Measurements from ENCODE around the gene HGS.

HGS gene

DNA sequence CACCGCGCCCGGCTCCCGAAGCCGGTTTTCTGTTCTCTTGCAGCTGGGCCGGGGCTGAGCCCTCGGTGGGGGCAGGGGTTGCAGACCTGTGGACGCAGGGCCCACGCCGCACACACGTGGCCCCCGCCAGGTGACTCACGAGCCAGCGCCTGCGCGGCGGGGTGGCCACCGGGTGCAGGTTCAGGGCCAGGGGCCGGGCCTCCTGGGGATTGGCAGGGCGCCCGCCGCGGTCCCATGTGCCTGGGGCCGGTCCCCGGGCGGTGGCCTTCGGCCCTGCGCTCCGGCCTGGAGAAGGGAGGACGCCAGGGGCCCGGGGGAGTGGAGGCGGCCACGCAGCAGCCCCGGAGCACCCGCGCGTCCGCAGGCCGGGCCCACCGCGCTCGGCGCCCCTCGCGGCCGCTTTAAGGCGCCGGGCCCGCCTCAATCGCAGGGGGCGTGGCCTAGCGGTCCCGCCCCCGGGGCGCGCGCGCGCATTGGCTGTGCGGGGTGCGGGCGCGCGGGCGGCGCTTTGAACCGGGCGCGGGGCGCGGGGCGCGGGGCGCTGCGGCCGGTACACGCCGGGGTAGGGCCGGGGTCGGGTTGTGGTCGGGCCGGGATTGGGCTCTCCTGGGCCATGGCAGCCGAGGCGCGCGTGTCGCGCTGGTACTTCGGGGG lies 28.1 kb downstream of the HGS start, which contains the start of gene SLC25A10:
TSS of gene SLC25A10 (plus strand) at position 471 of the 654 bp plus-strand sequence. CDS start at position 614, 143 bp downstream.
- peaks cover 15 to 40% of the 10 kb centered on the region in 2 donors for H3K4me1 Mint-ChIP-seq
- peaks cover 8 to 20% of the 10 kb centered on the region in 2 donors for H3K36me3 Mint-ChIP-seq
- H3K27ac Mint-ChIP-seq, result peak within 1 kb of the TSS; percentile 92
- DNase-seq, result peak; percentile 74
- peak within 1 kb of the TSS; percentile 82 to 87 for H3K4me3 Mint-ChIP-seq
- no peaks in the 10 kb centered on the region for H3K27me3 Mint-ChIP-seq
- ATAC-seq (replicated peaks), result peak; percentile 83 to 87
- no peaks in the 10 kb centered on the region for H3K9me3 Mint-ChIP-seq

DNA sequence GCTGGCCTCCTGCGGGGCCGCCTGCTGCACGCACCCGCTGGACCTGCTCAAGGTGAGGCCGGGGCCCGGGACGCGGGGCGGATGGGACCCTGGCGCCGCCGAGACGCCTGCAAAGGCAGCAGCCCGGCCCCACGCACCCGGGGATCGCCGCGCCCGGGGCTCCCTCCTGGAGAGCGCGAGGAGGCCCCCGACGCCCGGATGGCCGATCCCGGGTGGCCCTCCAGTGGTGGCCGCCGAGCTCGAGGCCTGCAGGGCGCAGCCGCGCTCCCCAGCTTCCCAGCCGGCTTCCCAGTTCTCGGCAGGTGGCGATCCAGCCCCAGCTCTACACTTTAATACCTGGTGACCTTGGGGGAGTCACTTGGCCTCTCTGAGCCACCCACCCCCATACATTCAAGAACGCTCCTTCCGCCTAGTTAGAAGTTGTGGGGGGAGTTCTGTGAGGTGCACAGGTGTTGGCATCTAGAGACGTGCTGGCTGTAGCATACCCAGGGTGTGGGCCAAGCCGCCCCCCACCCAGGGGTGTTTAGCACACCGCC lies 28.7 kb downstream of the HGS start:
- ATAC-seq (replicated peaks), result peak; percentile 26 to 42
- Mint-ChIP-seq H3K27me3 (no peaks in the 10 kb centered on the region), H3K4me3 (peak overlapping the region; percentile 82 to 87), H3K36me3 (peaks cover 8 to 15% of the 10 kb centered on the region in 2 donors), H3K4me1 (peaks cover 15 to 40% of the 10 kb centered on the region in 2 donors), H3K9me3 (no peaks in the 10 kb centered on the region), H3K27ac (peak overlapping the region; percentile 89)
- DNase-seq, result no peak

DNA sequence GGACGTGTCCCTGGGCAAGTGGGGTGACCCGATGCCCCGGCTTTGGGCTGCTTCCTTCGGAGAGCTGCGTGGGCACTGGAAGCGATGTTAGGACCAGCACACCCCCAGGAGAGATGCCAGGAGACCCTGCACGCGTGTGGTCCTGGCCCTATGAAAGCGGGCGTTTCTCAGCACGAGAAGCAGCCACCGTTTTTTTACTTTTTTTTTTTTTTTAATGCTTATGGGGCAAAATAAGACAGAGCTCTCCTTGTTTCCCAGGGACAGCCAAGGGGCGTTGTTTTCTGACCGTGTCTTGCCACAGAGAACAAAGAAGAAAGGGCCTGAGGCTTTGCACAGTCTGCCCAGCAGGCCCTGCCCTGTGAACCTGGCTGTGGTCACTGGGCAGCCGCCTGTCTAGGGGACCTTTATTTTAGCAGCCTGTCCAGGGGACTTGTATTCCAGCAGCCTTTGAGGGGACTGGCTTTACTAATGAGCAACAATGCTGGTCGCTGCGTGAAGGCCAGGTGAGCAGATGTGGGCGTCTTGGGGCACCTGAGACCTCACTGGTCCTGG lies 29.3 kb downstream of the HGS start:
- no peaks in the 10 kb centered on the region for H3K9me3 Mint-ChIP-seq
- H3K27me3 Mint-ChIP-seq, result no peaks in the 10 kb centered on the region
- DNase-seq (no peak), ATAC-seq (replicated peaks) (no peak)
- H3K4me1 Mint-ChIP-seq, result peaks cover 15 to 40% of the 10 kb centered on the region in 2 donors
- H3K27ac Mint-ChIP-seq, result peak overlapping the region; percentile 89
- peak overlapping the region; percentile 82 to 87 for H3K4me3 Mint-ChIP-seq
- peaks cover 8 to 16% of the 10 kb centered on the region in 2 donors for H3K36me3 Mint-ChIP-seq

DNA sequence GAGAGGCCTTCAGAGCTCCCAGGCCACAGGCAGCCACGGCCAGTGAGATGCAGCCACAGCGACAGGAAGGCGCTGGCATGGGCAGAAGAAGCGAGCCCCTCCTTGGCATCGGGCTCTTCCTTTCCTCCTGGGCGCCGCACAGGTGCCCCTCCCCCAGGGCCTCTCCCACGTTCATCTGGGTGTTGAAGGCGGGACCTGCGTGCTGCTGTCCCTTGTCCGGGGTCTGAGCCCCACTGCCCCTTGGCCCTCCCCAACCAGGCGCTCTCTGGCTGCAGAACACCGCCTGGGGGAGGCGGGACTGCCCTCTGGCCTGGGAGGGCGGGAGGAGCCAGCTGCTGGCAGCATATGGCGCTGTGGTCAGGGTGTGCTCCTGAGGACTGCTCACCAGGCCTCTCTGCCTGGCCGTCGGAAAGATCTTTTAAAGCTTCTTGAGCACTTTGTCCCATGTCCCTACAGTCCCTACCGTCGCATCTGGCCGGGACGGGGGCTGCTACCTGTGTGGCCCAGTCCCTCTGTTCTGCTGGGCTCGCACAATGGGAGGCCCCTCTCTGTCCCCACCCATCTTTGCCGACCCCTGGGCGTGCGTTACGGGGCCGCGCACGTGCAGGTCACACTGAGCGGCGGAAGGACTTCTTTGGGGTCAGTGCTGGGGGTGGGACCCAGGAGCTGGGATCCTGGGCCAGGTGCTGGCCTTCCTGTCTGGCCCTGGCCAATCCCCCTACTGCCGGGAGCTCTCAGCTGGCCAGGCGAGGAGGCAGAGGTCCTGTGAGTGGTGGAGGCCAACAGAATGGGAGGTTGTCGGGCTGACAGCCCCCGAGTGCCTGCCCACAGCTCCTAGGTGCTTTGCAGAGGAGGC lies 30.0 kb downstream of the HGS start:
- no peak overlapping the region for H3K27ac Mint-ChIP-seq
- peaks cover 15 to 40% of the 10 kb centered on the region in 2 donors for H3K4me1 Mint-ChIP-seq
- peaks cover 8 to 15% of the 10 kb centered on the region in 2 donors for H3K36me3 Mint-ChIP-seq
- DNase-seq (no peak), ATAC-seq (replicated peaks) (no peak)
- peak overlapping the region in 1 of 2 donors; percentile 41 for H3K4me3 Mint-ChIP-seq
- H3K27me3 Mint-ChIP-seq, result no peaks in the 10 kb centered on the region
- H3K9me3 Mint-ChIP-seq, result no peaks in the 10 kb centered on the region

DNA sequence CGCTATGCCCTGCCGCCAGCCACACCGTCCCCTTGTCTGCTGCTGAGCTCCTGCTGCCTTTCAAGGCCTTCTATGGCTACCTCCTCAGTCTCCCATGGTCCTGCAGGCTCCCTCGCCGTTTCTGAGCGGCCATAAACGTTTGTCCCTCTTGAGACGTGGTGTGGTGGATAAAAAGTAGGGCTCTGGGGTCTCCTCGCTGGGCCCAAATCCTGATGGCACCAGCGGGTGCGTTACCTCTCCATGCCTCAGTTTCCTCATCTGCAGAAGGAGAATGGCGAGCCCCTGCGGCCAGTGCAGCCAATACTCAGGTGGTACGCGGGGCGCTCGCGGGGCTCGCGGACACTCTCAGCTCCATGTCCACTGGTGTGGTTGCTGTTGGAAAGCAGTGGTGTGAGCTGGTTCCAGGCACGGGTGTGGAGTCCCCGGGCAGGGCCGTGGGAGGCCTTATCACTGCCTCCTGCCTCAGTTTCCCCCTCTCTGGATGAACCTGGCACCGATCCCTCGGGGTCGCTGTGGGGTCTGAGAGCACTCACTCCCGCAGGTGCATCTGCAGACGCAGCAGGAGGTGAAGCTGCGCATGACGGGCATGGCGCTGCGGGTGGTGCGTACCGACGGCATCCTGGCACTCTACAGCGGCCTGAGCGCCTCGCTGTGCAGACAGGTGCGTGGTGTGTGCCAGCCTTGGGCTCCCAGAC lies 30.7 kb downstream of the HGS start:
- Mint-ChIP-seq H3K36me3 (peaks cover 6 to 15% of the 10 kb centered on the region in 2 donors), H3K4me1 (peaks cover 15 to 40% of the 10 kb centered on the region in 2 donors), H3K27ac (no peak overlapping the region), H3K27me3 (no peaks in the 10 kb centered on the region), H3K9me3 (no peaks in the 10 kb centered on the region), H3K4me3 (no peak overlapping the region)
- no peak for DNase-seq
- no peak for ATAC-seq (replicated peaks)

DNA sequence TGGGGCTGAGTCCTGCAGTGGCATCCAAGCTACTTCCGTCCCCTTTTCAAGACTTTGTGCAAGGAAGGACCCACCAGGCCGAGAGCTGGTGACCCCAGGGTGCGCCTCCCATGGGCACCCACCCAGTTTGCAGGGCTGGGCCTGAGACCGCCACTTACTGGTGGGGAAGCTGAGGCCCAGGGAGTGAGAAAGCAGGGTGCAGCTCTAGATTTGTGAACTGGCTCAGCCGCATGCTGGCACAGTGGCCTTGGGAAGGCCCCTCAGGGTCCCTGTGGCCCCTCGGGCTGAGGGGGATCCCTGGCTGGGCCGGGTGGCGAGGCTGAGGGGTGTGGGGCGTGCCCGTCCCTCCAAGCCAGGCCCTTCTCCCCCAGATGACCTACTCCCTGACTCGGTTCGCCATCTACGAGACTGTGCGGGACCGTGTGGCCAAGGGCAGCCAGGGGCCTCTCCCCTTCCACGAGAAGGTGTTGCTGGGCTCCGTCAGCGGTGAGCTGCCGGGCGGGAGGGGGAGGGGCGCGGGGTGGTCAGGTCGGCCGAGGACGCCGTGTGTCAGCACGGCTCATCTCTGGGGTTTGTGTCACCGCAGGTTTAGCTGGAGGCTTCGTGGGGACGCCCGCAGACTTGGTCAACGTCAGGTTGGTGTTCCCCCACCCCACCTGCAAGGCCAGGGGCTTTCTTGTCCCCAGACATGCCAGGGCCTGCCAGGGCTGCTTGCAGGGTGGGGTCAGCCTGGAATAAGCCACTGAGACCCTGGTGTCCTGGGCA lies 31.5 kb downstream of the HGS start:
- H3K36me3 Mint-ChIP-seq, result peaks cover 3 to 18% of the 10 kb centered on the region in 2 donors
- ATAC-seq (replicated peaks), result no peak
- no peak for DNase-seq
- H3K9me3 Mint-ChIP-seq, result no peaks in the 10 kb centered on the region
- H3K27me3 Mint-ChIP-seq, result no peaks in the 10 kb centered on the region
- H3K27ac Mint-ChIP-seq, result no peak overlapping the region
- peaks cover 12 to 37% of the 10 kb centered on the region in 2 donors for H3K4me1 Mint-ChIP-seq
- H3K4me3 Mint-ChIP-seq, result no peak overlapping the region

DNA sequence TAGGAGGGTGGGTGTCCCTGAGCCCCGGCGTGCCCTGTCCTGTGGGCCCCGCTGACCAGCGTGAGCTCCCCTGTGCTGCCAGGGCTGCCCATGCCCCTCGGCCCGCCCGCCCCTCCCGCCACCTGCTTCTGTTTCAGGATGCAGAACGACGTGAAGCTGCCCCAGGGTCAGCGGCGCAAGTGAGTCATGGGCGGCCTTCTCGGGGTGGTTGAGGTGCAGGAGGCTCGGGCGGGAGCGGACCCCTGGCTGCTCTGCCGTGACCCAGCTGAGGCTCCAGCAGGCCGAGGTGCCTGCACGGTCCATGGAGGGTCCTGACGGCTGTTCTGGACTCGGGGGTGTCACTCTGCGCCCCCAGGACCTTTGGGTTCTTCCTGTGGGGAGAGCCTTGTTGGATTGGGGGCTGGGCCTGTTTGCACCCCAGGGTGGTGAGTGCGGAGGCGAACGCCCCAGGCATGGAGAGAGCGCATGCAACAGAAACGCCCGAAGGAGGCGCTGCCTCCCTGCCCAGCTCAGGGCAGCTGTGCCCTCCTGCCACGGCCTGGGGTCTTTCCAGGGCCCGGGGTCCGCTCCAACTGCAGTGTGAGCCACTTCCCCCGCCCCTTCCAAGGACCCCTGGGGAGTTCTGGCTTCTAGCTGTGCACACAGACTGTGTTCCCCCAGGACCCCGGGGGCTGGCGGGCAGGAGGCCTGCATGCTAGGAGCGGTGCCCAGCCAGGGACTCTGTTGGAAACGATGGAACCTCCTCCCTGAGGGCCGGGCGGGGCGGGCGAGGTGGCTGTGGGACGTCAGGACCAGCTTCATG lies 32.3 kb downstream of the HGS start:
- peaks cover 3 to 14% of the 10 kb centered on the region in 2 donors for H3K36me3 Mint-ChIP-seq
- H3K4me3 Mint-ChIP-seq, result no peak overlapping the region
- H3K4me1 Mint-ChIP-seq, result peaks cover 5 to 29% of the 10 kb centered on the region in 2 donors
- no peaks in the 10 kb centered on the region for H3K27me3 Mint-ChIP-seq
- no peak for DNase-seq
- H3K9me3 Mint-ChIP-seq, result no peaks in the 10 kb centered on the region
- ATAC-seq (replicated peaks), result no peak
- no peak overlapping the region for H3K27ac Mint-ChIP-seq

DNA sequence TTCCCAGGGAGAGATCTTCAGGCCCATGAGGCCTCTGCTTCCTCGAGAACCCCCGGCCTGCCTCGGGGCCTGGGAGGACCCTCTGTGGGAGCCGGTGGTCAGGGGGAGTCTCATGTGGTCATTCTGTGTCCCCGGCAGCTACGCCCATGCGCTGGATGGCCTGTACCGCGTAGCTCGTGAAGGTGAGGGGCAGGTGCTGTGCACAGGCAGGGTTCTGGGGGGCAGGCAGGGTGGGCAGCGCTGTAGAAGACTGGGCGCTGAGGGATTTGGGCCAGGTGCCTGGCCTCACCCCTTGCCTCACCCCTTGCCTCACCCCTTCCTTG lies 32.8 kb downstream of the HGS start:
- Mint-ChIP-seq H3K27me3 (no peaks in the 10 kb centered on the region), H3K27ac (no peak overlapping the region), H3K4me3 (no peak overlapping the region), H3K4me1 (peaks cover 3 to 23% of the 10 kb centered on the region in 2 donors), H3K36me3 (peaks cover 3 to 14% of the 10 kb centered on the region in 2 donors), H3K9me3 (no peaks in the 10 kb centered on the region)
- DNase-seq (no peak), ATAC-seq (replicated peaks) (no peak)

DNA sequence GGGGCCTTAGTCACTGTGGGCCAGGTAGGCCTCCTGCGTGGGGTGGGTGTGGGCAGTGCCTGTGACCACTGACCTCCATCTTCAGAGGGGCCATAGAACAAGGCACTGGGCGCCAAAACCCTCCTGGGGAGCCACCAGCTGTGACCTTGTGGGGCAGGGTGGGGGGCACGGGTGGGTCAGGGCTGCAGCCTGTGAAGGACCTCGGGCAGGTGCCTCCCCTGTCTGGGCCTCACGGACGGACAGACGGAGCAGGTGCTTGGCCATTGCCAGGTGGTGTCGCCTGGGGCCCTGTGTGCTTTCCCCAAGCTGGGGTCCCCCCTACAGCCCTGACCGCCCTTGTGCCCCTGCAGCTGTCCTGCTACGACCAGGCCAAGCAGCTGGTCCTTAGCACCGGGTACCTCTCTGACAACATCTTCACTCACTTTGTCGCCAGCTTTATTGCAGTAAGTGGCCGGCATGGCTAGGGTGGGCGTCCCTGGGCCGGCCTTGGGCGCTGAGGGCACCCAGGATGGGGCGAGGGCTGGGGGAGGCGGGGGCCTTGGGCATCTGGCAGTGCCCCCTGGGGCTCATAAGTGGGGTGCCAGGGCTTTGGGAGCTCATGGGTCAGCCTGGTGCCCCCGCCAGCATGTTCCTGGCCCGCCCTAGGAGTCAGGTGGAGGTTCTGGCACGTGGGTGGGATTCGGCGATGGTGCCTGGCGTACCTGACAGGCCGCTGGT lies 33.4 kb downstream of the HGS start:
- H3K4me1 Mint-ChIP-seq, result peaks cover 3 to 22% of the 10 kb centered on the region in 2 donors
- ATAC-seq (replicated peaks), result no peak
- DNase-seq, result no peak
- H3K9me3 Mint-ChIP-seq, result no peaks in the 10 kb centered on the region
- H3K27me3 Mint-ChIP-seq, result no peaks in the 10 kb centered on the region
- H3K27ac Mint-ChIP-seq, result no peak overlapping the region
- no peak overlapping the region for H3K4me3 Mint-ChIP-seq
- H3K36me3 Mint-ChIP-seq, result peaks cover 3 to 14% of the 10 kb centered on the region in 2 donors

DNA sequence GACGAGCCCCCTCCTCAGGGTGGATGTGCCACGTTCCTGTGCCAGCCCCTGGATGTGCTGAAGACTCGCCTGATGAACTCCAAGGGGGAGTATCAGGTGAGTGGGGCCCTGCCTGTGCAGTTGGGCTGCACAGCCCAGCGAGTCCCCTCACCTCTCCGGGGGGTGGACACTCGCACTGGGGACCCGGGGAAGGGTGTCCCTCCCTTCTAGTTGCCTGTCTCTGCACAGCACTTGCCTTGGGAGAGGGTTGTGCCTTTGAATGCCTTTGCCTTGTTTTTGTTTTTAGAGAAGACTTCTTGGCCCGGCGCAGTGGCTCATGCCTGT lies 33.9 kb downstream of the HGS start:
- H3K36me3 Mint-ChIP-seq, result peaks cover 3 to 14% of the 10 kb centered on the region in 2 donors
- ATAC-seq (replicated peaks) (no peak), DNase-seq (no peak)
- H3K27me3 Mint-ChIP-seq, result no peaks in the 10 kb centered on the region
- H3K4me1 Mint-ChIP-seq, result peaks cover 2 to 19% of the 10 kb centered on the region in 2 donors
- H3K9me3 Mint-ChIP-seq, result no peaks in the 10 kb centered on the region
- no peak overlapping the region for H3K4me3 Mint-ChIP-seq
- H3K27ac Mint-ChIP-seq, result no peak overlapping the region

DNA sequence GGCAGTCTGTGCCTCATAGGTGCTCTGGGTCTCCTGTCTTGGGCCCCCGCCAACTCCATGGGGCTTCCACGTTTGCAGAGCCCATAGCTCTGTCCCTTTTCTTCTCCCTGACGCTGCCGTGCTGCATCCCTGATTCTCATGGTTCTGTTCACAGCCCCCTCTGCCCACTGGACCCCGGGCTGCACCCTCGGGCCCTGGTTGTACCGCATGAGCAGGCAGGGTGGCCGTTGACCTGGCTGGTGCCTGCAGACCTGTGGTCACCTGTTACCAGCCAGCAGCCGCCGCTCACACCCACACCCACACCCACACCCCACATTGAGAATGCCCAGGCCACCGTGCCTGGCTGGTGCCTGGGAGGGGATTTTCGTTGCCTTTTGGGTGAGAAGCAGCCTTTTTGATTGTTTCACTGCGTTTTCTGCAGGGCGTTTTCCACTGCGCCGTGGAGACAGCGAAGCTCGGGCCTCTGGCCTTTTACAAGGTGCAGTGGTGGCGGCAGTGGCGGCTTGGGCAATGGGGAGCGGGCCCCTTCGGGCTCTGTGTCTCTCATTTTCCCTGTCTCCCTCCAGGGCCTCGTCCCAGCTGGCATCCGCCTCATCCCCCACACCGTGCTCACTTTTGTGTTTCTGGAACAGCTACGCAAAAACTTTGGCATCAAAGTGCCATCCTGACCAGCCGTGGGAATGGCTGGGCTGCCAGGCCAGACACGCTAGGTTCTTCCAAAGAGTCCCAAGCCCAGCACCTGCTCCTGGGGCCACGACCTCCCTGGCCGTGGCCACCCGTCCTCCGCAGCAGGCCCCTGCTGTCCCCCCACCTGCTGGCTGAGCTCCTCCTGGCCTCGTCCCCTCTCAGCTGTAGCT lies 35.8 kb downstream of the HGS start:
- Mint-ChIP-seq H3K27me3 (peaks cover 12 to 13% of the 10 kb centered on the region in 2 donors), H3K4me1 (peaks cover 0 to under 1% of the 10 kb centered on the region in 2 donors), H3K4me3 (no peak overlapping the region), H3K27ac (no peak overlapping the region), H3K36me3 (peaks cover 3 to 14% of the 10 kb centered on the region in 2 donors), H3K9me3 (no peaks in the 10 kb centered on the region)
- DNase-seq (no peak), ATAC-seq (replicated peaks) (no peak)
